Measurements from ENCODE around the gene ADGRB2. TPM values are rescaled to one million over a fixed set of nuclear protein-coding genes. Genes with fewer than 3 reads are reported as not detected.
A peak's percentile ranks its signal among the peaks of the same experiment; 100 is the strongest.

Gene ADGRB2
- total RNA-seq, 1 donor, result 5.8 TPM

DNA sequence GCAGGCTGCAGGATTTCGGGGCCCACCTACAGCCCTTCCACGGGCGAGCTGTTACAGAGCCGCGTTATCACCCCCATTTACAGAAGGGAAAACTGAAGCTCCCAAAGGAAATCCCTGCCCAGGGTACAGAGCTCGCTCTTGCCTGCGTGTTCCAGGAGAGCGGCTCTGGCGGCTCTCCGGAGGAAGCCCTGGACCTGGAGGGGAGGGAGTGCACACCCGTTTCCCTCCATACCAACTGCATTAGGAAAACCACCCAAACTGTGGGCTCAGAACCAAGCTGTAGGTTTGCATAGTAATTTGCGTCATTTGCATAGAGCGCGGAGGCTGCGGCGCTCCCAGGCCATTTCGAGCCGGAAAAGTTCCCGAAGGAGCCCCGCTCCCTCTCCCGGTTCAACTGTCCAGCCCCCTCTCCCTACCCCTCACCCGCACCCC, 24.7 kb upstream of the ADGRB2 start:
- Histone ChIP-seq H3K36me3 (ENCODE audit: insufficient read depth, low read length) (peaks cover 34% of the 10 kb centered on the region), H3K9me3 (ENCODE audit: low read depth, low read length) (no peaks in the 10 kb centered on the region), H3K4me2 (ENCODE audit: insufficient read depth, low read length) (peak overlapping the region; percentile 93), H3K4me1 (ENCODE audit: insufficient read depth, low read length) (peaks cover 29% of the 10 kb centered on the region), H3K79me2 (ENCODE audit: insufficient read depth, low read length) (peaks cover 13% of the 10 kb centered on the region), H3K27ac (ENCODE audit: low read depth, low read length) (peak overlapping the region; percentile 94), H3K27me3 (ENCODE audit: insufficient read depth, low read length) (no peaks in the 10 kb centered on the region), H4K20me1 (ENCODE audit: insufficient read depth, low read length) (peaks cover 24% of the 10 kb centered on the region), H2AFZ (ENCODE audit: low read length) (peak overlapping the region; percentile 70), H3K4me3 (ENCODE audit: insufficient read depth, low read length) (peak overlapping the region; percentile 81)
- TF ChIP-seq, protein P1, sequence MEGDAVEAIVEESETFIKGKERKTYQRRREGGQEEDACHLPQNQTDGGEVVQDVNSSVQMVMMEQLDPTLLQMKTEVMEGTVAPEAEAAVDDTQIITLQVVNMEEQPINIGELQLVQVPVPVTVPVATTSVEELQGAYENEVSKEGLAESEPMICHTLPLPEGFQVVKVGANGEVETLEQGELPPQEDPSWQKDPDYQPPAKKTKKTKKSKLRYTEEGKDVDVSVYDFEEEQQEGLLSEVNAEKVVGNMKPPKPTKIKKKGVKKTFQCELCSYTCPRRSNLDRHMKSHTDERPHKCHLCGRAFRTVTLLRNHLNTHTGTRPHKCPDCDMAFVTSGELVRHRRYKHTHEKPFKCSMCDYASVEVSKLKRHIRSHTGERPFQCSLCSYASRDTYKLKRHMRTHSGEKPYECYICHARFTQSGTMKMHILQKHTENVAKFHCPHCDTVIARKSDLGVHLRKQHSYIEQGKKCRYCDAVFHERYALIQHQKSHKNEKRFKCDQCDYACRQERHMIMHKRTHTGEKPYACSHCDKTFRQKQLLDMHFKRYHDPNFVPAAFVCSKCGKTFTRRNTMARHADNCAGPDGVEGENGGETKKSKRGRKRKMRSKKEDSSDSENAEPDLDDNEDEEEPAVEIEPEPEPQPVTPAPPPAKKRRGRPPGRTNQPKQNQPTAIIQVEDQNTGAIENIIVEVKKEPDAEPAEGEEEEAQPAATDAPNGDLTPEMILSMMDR (IDR thresholded peaks at IDR 0.05; ENCODE audit: extremely low read depth, low read depth, low read length), result no peak
- DNase-seq (ENCODE audit: insufficient read length, low spot score, missing footprints), result peak; percentile 90

DNA sequence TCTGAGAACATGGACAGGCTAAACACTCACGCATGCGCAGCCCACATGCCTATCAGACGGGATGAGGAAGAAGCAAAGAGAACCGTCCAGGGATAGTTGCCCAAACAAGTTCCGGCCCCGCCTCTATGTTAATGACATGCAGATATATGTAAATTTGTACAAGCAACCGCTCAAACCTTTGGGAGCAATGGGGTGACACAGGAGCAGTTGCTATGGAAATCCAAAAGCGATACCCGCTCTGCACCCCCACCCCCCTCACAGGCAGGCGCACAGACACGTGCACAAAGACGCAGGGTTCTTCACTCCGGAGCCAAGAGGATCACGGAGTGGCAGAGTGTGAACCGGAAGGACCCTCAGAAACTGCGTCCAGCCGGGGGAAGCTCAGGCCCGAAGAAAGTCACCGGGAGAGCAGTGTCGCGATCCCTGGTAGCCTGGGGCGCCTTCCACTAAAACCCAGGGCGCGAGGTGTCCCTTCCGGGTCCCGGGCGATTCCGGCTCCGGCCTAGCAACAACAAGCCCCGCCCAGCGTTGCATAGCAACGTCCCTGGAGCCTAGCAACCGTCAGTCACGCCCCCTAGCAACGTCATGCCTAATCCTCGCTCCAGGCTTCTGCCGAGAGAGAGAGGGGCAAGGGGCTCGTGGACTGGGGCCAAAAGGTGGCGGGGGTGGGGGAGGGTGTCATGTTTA, 24.1 kb upstream of the ADGRB2 start:
- peak overlapping the region; percentile 81 for H3K4me3 ChIP-seq (ENCODE audit: insufficient read depth, low read length)
- H3K4me1 ChIP-seq (ENCODE audit: insufficient read depth, low read length), result peaks cover 29% of the 10 kb centered on the region
- peak overlapping the region; percentile 93 for H3K4me2 ChIP-seq (ENCODE audit: insufficient read depth, low read length)
- H3K27me3 ChIP-seq (ENCODE audit: insufficient read depth, low read length), result no peaks in the 10 kb centered on the region
- peak overlapping the region; percentile 88 for H2AFZ ChIP-seq (ENCODE audit: low read length)
- no peaks in the 10 kb centered on the region for H3K9me3 ChIP-seq (ENCODE audit: low read depth, low read length)
- peaks cover 22% of the 10 kb centered on the region for H4K20me1 ChIP-seq (ENCODE audit: insufficient read depth, low read length)
- peaks cover 28% of the 10 kb centered on the region for H3K36me3 ChIP-seq (ENCODE audit: insufficient read depth, low read length)
- peak overlapping the region; percentile 94 for H3K27ac ChIP-seq (ENCODE audit: low read depth, low read length)
- H3K79me2 ChIP-seq (ENCODE audit: insufficient read depth, low read length), result peaks cover 8% of the 10 kb centered on the region
- TF ChIP-seq, protein P1 (IDR thresholded peaks at IDR 0.05; ENCODE audit: extremely low read depth, low read depth, low read length), result no peak
- peak; percentile 97 for DNase-seq (ENCODE audit: insufficient read length, low spot score, missing footprints)

DNA sequence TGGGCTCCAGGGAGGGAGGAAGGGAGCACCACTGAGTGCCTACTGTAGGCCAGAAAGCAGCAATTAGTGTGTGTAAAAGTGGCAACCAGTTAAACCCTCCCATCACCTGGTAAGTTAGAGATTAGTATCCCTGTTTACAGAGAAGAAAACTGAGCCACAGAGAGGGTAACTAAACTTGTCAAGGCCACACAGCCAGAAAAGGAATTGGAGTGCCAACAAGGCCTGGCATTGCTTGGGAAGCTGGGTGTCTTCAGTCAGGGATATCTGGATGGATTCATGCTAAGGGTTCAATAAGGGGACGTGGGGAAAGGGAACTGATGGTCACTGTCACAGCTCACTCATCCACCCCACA, 23.6 kb upstream of the ADGRB2 start:
- H3K9me3 ChIP-seq (ENCODE audit: low read depth, low read length), result no peaks in the 10 kb centered on the region
- TF ChIP-seq, protein P1 (IDR thresholded peaks at IDR 0.05; ENCODE audit: extremely low read depth, low read depth, low read length), result no peak
- H3K27me3 ChIP-seq (ENCODE audit: insufficient read depth, low read length), result no peaks in the 10 kb centered on the region
- H3K4me3 ChIP-seq (ENCODE audit: insufficient read depth, low read length), result peak overlapping the region; percentile 81
- peak overlapping the region; percentile 93 for H3K4me2 ChIP-seq (ENCODE audit: insufficient read depth, low read length)
- H3K36me3 ChIP-seq (ENCODE audit: insufficient read depth, low read length), result peaks cover 23% of the 10 kb centered on the region
- peaks cover 19% of the 10 kb centered on the region for H4K20me1 ChIP-seq (ENCODE audit: insufficient read depth, low read length)
- peak overlapping the region; percentile 94 for H3K27ac ChIP-seq (ENCODE audit: low read depth, low read length)
- H3K79me2 ChIP-seq (ENCODE audit: insufficient read depth, low read length), result peaks cover 3% of the 10 kb centered on the region
- peak overlapping the region; percentile 88 for H2AFZ ChIP-seq (ENCODE audit: low read length)
- peaks cover 29% of the 10 kb centered on the region for H3K4me1 ChIP-seq (ENCODE audit: insufficient read depth, low read length)
- DNase-seq (ENCODE audit: insufficient read length, low spot score, missing footprints), result no peak

DNA sequence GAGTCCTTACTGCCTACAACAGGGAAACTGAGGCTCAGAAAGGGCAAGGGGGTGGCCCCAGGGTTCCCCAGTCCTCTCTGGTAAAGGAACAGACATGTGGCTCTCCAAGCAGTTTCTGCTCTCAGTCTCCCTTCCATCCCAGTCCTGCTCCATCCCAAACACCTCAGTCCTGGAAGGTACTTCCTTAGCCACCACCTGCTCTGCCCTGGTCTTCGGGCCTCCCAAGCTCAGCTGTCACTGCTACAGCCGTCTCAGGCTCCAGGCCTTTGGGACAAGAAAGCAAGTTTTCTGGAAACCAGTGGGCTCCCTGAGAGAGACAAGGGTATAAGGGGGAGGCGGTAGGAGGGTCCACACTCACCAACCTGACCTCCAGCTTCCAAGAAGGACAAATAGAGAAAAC, 23.1 kb upstream of the ADGRB2 start:
- H3K9me3 ChIP-seq (ENCODE audit: low read depth, low read length), result no peaks in the 10 kb centered on the region
- H4K20me1 ChIP-seq (ENCODE audit: insufficient read depth, low read length), result peaks cover 19% of the 10 kb centered on the region
- no peak overlapping the region for H3K27ac ChIP-seq (ENCODE audit: low read depth, low read length)
- peaks cover 18% of the 10 kb centered on the region for H3K36me3 ChIP-seq (ENCODE audit: insufficient read depth, low read length)
- no peak overlapping the region for H2AFZ ChIP-seq (ENCODE audit: low read length)
- H3K79me2 ChIP-seq (ENCODE audit: insufficient read depth, low read length), result no peaks in the 10 kb centered on the region
- H3K27me3 ChIP-seq (ENCODE audit: insufficient read depth, low read length), result no peaks in the 10 kb centered on the region
- DNase-seq (ENCODE audit: insufficient read length, low spot score, missing footprints), result no peak
- peaks cover 29% of the 10 kb centered on the region for H3K4me1 ChIP-seq (ENCODE audit: insufficient read depth, low read length)
- TF ChIP-seq, protein P1 (IDR thresholded peaks at IDR 0.05; ENCODE audit: extremely low read depth, low read depth, low read length), result no peak
- no peak overlapping the region for H3K4me3 ChIP-seq (ENCODE audit: insufficient read depth, low read length)
- no peak overlapping the region for H3K4me2 ChIP-seq (ENCODE audit: insufficient read depth, low read length)

Measured in osteoblast (primary cell).